ENCODE results near the gene UBE2L3. TPM values are rescaled to one million over a fixed set of nuclear protein-coding genes. Genes with fewer than 3 reads are reported as not detected.
"Not testable (repeated sequence)": the region's sequence is repeated elsewhere in the genome, so short reads cannot be mapped to it uniquely, and the experiment has no call there.

UBE2L3 gene
- total RNA-seq, 1 experiment from 2014 or later: 66.6 TPM

GRCh38 chr22:21605887-21606564 lies 38.5 kb downstream of the UBE2L3 start:
- CTCF ChIA-PET: no interaction called here
- H3K9me3 Mint-ChIP-seq (ENCODE audit: low read depth, unreplicated experiment): no peaks in the 10 kb centered on the region
- H3K4me3 Mint-ChIP-seq (ENCODE audit: low read depth, unreplicated experiment): no peak overlapping the region
- no peak for DNase-seq
- H3K36me3 Mint-ChIP-seq (ENCODE audit: insufficient read depth, unreplicated experiment): peaks cover 52% of the 10 kb centered on the region
- H3K27me3 Mint-ChIP-seq (ENCODE audit: unreplicated experiment): no peaks in the 10 kb centered on the region
- no peak overlapping the region for H3K27ac Mint-ChIP-seq (ENCODE audit: unreplicated experiment)
- no peaks in the 10 kb centered on the region for H3K4me1 Mint-ChIP-seq (ENCODE audit: low read depth, unreplicated experiment)
- no TSS peak for BruUV-seq (replicated peaks)
- intact Hi-C loops (cut with micrococcal nuclease; ENCODE audit: unreplicated experiment): no loop called here
- TF ChIP-seq CTCF (IDR thresholded peaks at IDR 0.05; ENCODE audit: unreplicated experiment): no peak

DNA sequence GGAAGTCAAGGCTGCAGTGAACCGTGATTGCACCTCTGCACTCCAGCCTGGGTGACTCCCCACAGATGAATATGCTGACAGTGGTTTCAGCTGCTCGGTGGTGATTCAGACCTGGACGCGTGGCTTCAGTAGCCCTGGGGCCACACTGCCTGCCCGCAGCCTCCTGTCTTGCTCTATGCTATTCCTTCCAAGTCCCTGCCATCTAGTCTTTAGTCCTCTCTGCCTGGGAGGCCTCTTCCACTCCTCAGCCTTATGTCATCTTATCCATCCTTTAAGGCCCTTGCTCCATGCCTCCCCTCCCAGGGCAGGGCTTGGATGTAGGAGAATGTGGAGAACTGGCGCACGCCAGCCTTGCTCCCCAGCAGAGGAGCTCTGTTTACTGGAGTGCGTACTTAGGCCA lies 39.3 kb downstream of the UBE2L3 start:
- H3K4me1 Mint-ChIP-seq (ENCODE audit: low read depth, unreplicated experiment): no peaks in the 10 kb centered on the region
- H3K27ac Mint-ChIP-seq (ENCODE audit: unreplicated experiment): no peak overlapping the region
- no peaks in the 10 kb centered on the region for H3K27me3 Mint-ChIP-seq (ENCODE audit: unreplicated experiment)
- CTCF ChIA-PET: no interaction called here
- no peak for DNase-seq
- H3K4me3 Mint-ChIP-seq (ENCODE audit: low read depth, unreplicated experiment): no peak overlapping the region
- H3K9me3 Mint-ChIP-seq (ENCODE audit: low read depth, unreplicated experiment): no peaks in the 10 kb centered on the region
- no peak for TF ChIP-seq CTCF (IDR thresholded peaks at IDR 0.05; ENCODE audit: unreplicated experiment)
- H3K36me3 Mint-ChIP-seq (ENCODE audit: insufficient read depth, unreplicated experiment): peaks cover 54% of the 10 kb centered on the region
- intact Hi-C loops (cut with micrococcal nuclease; ENCODE audit: unreplicated experiment): no loop called here
- BruUV-seq (replicated peaks): no TSS peak

DNA sequence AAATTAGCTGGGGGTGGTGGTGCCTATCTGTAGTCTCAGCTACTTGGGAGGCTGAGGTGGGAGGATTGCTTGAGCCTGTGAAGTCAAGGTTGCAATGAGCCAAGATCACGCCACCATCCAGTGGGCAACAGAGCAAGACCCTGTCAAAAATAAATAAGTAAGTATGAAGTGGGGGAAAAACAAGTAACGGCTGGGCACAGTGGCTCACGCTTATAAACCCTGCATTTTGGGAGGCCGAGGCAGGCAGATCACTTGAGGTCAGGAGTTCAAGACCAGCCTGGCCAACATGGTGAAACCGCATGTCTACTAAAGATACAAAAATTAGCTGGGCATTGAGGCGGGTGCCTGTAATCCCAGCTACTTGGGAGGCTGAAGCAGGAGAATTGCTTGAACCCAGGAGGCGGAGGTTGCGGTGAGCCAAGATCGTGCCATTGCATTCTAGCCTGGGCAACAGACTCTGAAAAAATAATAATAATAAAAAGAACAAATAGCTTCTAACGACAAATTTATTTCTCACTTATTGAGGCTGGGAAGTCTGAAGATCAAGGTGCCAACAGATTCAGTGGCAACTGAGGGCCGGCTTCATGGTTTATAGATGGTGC lies 42.1 kb downstream of the UBE2L3 start:
- intact Hi-C loops (cut with micrococcal nuclease; ENCODE audit: unreplicated experiment); BruUV-seq (replicated peaks); DNase-seq; H3K4me1 Mint-ChIP-seq (ENCODE audit: low read depth, unreplicated experiment); H3K27me3 Mint-ChIP-seq (ENCODE audit: unreplicated experiment); H3K4me3 Mint-ChIP-seq (ENCODE audit: low read depth, unreplicated experiment); H3K9me3 Mint-ChIP-seq (ENCODE audit: low read depth, unreplicated experiment); H3K27ac Mint-ChIP-seq (ENCODE audit: unreplicated experiment): not testable (repeated sequence)
- CTCF ChIA-PET: interaction anchor here (0.6 to 1.0 kb wide), 2 partner anchors 23 to 31 kb away, joined by 3 to 4 read pairs; no protein-coding TSS in a partner anchor
- H3K36me3 Mint-ChIP-seq (ENCODE audit: insufficient read depth, unreplicated experiment): peaks cover 65% of the 10 kb centered on the region

DNA sequence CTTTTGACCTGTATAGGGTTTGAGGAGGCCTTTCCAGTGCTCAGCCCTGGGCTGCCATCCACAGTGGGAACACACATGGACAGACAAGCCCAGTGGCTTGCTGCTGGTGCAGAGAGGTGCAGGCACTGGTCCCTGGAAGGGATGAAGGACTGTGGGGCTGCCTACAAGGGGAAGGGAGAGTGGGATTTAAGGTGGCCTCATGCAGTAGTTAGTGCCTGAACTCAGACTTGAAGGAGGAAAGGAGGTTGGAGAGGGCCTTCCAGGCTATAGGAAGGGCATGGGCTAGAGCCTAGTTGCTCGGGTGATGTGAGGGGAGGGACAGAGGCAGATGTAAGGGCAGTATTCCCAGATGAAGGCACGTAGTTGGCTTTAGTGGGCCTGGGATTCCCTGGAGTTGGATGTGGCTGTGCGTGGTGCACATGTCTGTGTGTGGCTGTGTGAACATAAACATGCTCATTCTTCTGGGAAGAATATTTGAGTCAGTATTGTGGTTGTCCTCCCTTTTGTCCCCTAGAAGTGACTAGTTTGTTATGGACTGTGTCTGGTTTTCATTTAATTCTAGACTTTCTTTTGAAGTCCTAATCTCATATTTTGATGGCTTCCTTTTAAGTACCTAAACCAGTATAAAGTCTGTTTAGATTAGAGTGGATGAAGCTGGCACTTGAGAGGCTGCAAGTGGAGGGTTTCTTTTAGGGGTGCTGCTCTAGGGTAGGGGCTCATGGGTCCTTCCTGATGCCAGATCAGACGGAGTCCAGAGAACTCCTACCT lies 43.9 kb downstream of the UBE2L3 start:
- CTCF ChIA-PET: no interaction called here
- BruUV-seq (replicated peaks): no TSS peak
- Mint-ChIP-seq H3K27ac (ENCODE audit: unreplicated experiment) (no peak overlapping the region), H3K4me1 (ENCODE audit: low read depth, unreplicated experiment) (no peaks in the 10 kb centered on the region), H3K4me3 (ENCODE audit: low read depth, unreplicated experiment) (no peak overlapping the region), H3K36me3 (ENCODE audit: insufficient read depth, unreplicated experiment) (peaks cover 78% of the 10 kb centered on the region), H3K9me3 (ENCODE audit: low read depth, unreplicated experiment) (no peaks in the 10 kb centered on the region), H3K27me3 (ENCODE audit: unreplicated experiment) (no peaks in the 10 kb centered on the region)
- no peak for DNase-seq
- intact Hi-C loops (cut with micrococcal nuclease; ENCODE audit: unreplicated experiment): no loop called here
- no peak for TF ChIP-seq CTCF (IDR thresholded peaks at IDR 0.05; ENCODE audit: unreplicated experiment)
